HG03066 (cell line): ENCODE measurements around the gene RBFA.
A peak's percentile ranks its signal among the peaks of the same experiment; 100 is the strongest.
"Not testable (repeated sequence)": the region's sequence is repeated elsewhere in the genome, so short reads cannot be mapped to it uniquely, and the experiment has no call there.

Experiments
- ATAC-seq: cut with Tn5 transposase; IDR thresholded peaks from one replicate; pipeline ENCODE4 v1.9.1; 2021; ENCODE audit warnings: low read depth; ENCODE audit not compliant: unreplicated experiment

The RBFA gene

DNA sequence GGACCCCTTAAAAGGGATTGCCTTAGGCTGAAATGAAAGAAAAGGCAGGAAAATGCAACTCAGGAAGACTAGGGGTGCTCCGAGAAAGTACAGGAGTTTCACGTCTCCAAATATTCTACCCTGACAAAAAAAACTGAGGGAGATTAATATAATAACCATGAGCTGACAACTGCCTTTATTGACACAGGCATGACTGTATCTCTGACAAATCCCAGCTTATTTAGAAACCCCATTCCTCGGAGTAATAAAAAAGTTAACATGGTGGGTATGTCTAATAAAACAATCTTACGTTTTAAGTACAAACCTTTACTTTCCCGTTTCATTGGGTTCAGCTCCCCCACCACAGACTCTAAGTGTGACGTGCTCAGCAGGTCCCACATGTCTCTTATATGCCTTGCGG is 7.9 kb upstream of the RBFA start:
- no peak for ATAC-seq

DNA sequence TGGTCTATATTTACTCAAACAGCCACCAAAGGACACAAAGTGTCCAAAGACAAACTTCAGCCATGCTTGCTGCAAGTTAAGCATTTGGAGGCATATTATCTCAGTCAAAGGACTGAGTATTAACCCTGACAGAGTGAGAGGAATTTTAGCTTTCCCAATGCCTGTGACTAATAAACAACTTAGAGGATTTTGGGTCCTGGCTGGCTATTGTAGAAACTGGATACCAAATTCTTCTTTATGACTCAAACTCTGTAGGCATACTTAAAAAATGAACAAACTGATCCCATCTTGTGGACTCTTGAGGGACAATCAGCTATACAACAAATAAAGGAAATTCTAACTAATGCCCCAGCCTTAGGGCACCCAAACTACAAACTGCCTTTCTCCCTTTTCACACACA is 6.5 kb upstream of the RBFA start:
- not testable (repeated sequence) for ATAC-seq

DNA sequence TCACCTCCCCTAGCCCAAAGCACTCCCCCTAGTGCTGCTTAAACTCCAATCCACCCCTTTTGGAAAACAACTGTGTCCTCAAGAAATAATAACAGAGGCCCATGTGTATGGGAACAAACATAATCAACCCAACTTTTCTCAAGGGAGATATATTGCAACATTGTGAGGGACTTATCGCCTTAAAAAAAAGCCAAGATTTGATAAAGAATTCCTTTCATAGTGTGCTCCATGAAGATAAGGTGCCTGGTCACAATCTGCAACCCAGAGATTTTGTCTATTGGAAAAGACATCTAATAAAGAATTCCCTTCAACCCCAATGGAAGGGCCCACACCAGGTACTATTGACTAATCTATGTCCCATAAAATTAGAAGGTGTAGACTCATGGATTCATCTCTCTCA is 4.5 kb upstream of the RBFA start:
- ATAC-seq, result no peak

DNA sequence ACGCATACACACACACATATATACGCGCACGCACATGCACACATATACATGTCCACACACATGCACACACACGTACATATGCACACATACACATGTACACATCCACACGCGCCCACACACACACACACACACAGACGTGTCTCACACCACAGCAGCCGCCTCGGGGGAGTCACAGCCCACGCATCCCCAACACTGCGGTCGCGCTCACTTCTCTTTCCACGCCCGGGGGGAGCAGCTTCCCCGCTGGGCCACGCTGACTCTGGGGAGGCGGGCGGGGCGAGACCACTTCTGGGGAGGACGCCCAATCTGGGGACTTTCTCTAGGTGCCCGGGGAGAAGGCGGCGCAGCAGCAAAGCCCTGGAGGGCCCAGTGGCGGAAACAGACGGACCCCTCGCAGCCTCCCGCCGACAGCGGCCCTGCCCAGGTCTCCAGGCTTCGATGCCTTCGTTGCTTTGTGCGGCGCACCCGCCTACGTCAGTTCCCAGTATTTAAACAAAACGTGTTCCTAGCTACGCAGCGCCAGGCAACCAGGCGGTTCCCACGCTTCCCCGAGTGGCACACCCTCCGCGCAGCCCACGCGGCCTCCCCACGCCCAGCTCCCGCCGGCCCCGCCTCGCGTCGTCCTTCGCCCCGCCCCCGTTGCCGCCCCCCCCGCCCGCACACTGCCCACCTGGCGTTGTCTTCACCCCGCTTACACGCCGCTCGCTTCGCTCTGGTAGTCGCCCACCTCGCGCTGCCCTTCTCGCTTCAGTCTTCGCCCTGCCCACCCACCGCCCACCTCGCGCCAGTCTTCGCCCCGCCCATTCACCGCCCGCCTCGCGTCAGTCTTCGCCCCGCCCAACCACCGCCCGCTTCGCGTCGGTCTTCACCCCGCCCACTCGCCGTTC is 810 bp upstream of the RBFA start:
- peak; percentile 51 for ATAC-seq

DNA sequence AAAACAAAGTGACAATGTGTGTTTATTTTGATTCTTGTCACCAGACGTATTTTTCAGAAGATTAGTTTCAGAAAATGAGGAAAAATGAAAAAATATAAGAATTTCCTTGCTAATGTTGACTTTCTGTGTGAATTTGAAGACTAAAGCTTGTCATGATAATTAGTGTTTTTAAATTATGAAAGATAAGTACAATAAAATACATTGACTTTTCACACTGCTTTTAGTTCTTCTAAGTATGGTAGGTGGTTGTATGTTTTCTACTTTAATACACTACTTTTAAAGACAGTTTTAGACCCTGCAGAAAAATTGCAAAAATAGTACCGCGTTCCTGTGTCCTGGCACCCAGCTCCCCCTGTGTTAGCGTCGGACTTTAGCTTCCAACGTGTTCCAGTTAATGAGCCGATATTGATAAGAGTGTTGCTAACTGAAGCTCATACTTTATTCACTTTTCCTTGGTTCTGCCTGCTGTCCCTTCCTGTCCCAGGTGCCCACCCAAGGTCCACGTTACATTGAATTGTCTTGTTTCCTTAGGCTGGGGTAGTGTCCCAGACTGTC is 695 bp downstream of the RBFA start:
- ATAC-seq, result no peak

DNA sequence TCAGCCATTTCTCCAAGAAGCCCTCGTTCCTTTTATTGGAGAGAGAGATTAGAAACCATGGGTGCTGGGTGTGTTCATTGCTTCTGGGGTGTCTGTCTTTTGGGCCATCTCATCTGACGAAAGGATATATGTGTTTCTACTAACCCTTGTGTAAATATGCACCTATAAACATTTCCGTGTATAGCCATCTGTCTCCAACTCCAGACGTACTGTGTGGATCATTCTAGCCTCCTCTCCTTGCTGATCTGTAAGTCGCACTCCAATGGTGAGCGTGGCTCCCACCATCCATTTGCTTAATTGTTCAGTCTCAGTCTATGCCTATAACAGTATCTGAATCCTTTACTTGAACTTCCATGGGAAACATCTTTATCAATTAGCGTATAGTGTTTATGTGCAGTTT is 1.8 kb downstream of the RBFA start:
- no peak for ATAC-seq

DNA sequence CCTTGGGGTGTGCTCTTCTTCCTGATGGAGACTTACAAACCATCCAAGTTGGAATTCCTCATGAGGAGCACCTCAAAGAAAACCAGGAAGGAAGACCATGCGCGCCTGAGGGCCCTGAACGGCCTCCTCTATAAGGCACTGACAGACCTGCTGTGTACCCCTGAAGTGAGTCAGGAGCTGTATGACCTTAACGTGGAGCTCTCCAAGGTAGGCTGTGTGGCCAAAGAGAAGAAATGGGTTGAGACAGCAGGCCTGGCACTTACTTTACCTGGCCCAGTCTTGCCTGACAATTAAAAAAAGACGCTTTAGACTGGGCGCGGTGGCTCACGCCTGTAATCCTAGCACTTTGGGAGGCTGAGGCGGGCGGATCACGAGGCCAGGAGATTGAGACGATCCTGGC is 3.1 kb downstream of the RBFA start:
- ATAC-seq, result no peak

DNA sequence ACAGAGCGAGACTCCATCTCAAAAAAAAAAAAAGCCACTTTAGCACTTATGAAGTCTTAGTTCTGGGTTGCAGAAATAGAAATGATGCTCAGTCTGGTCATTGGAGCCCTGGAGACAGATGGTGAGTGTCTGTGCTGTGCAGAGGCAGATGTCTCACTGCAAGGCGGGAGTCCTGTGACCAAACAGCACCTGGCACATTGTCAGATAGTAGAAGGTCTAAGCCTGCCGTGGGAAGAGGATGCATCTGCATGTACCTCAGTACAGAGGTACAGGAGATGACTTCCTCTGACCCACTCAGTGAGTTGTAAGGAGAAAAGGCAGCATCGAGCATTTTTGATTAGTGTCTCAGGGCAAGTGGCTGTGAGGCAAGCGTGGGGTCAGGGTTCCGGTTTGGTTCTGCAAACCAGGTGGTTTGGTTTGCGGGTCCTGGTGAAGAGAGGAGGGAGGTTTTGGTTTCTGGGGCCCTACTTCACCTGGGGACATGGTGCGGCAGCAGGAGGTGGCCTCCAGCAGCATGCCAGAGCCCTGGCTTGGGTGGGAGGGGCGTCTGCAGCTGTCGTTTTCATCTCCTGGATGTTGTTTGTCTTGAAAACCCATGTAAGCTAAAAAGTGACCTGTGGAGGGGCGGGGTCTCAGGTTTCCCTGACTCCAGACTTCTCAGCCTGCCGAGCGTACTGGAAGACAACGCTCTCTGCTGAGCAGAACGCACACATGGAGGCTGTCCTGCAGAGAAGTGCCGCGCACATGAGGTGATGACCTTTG is 3.8 kb downstream of the RBFA start:
- no peak for ATAC-seq

DNA sequence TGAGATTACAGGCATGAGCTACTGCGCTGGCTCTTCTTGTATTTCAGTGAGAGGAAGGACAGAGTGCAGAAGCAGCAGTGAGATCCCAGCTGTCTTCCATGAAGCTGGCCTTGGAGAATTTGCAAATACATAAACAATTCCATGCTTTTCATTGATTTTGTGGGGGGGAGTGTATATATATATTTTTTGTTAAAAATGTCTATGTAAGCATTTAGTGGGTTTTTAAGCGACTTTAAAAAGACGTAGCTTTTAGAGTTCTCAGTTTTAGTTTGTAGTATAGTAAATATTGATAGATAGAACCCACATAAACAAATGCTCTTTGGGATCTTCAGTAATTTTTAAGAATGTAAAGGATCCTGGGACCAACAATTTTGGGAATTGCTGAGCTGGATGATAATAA is 6.3 kb downstream of the RBFA start:
- ATAC-seq, result no peak

DNA sequence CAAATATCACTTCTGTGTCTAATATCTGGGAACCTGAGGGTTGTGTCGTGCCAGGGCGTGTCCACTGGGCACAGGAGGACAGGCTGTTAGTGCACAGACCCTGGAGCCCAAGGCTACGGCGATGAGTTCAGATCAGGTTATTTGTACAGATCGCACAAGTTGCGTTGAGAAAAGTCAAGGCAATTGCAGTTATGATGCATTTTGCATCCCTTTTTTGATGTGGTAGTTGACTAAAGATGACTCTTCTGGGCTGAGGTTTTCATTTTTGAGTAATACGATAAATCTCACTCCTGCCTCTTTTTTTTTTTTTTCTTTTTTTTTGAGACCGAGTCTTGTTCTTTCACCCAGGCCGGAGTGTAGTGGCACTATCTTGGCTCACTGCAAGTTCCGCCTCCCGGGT is 7.2 kb downstream of the RBFA start:
- ATAC-seq, result no peak

DNA sequence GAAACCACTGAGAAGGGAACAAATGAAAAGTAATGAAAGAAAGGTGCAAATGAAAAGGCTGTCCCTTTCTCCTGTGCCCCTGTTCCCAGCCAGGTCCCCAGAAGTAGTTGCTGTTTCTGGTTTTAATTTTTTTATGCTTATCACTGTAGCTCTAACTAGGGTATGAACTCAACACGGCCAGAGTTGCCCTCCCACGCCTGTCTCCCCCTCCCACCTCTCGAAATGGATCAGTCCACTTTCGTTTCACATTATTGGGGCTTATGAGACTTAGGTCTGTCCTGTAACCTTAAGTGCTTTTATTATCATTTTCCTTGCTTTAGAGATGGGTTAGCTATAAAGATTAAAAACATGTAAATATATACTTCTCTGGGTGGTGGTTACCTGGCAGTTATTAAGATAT is 8.6 kb downstream of the RBFA start:
- ATAC-seq, result no peak

DNA sequence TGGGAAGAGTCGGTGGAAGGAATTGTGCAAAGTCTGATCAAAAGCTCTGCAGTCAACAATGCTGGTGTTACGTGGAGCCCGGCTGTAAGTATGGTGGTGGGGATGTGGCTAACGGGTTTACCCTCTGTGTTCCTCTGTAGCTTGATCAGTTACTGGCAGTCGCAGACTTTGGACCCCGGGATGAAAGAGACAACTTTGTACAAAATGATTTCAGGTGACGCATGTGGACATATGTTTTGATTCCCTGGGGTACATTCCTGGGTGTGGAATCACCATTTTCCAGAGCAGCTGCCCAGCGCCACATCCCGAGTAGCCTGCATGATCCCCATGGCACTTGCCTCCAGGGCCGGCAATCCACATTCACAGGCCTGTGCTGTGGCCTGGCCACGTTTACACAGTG is 9.8 kb downstream of the RBFA start:
- ATAC-seq, result no peak

DNA sequence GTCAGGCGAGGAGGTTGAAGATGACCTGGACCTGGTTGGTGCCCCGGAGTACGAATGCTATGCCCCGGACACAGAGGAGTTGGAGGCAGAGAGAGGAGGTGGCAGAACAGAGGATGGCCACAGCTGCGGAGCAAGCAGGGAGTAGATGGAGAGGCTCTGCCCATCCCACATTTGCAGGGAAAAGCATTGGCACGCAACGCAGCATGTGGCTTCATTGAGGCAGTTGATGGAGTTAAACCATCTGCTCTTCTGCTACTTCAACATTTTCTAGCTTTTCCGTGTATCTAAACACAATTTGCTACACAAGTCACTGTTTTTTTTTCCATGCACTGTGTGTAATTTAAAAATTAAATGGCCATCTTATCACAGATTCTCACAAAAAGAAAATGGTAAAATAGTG is 11.8 kb downstream of the RBFA start:
- ATAC-seq, result no peak

DNA sequence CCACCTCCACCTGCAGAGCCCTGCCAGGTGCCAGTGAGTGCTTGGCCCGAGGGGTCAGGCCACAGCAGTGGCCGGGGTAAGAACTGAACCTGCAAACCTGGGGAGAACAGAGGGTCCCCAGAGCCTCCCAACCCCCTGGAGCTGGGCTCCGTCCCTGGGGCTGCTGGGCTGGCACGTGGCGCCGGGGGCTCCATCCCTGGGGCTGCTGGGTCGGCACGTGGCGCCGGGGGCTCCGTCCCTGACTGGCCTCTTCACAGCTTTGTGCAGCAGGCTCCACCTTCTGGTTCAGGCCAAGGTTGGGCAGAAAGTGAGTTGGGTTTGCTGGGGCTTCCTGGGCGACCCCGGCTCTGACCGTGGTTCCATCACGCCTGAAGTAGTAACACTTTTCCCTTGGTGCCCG is 12.2 kb downstream of the RBFA start:
- ATAC-seq, result no peak

DNA sequence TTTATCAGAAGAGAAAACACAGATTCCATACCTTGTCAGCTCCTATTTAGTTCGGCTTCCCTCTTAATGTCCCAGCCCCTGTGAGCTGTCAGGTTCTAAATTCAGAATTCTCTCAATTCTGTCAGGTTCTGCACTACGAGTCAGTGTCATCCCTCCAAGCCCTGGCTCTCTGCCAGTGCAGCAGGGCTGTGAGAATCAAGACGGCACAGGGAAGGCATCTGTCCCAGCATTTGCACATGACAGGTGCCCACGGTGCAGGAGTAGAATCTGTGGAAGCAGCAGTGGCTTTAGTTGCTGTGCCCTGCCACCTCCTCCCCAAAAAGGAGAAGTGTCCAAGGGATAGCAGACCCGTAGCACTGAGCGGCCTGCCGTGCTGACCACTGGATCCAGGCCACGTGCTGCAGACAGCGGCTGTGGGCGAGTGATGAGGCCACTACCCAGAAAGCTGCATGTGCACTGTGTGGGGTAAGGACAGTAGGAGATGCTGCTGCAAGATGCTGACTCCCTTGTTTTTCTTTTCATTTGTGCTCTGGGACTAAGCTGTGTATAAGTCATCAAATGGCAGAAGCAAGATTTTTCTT is 12.8 kb downstream of the RBFA start:
- ATAC-seq, result no peak

DNA sequence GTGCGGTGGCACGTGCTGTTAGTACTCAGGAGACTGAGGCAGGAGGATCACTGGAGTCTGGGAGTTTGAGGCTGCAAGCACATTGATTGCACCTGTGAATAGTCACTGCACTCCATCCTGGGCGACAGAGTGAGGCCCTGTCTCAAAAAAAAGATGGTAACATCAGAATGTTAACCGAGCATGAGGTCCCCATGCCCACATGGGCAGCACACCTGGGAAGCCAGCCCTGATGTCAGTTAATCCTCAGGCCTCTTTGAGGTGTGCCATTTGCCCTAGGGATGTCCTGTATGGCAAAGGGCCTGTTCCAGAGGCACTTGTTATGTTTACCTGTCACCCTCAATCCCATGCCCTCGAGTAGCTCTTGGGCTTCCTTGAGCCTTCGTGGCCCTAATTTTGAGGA is 16.6 kb downstream of the RBFA start:
- no peak for ATAC-seq

DNA sequence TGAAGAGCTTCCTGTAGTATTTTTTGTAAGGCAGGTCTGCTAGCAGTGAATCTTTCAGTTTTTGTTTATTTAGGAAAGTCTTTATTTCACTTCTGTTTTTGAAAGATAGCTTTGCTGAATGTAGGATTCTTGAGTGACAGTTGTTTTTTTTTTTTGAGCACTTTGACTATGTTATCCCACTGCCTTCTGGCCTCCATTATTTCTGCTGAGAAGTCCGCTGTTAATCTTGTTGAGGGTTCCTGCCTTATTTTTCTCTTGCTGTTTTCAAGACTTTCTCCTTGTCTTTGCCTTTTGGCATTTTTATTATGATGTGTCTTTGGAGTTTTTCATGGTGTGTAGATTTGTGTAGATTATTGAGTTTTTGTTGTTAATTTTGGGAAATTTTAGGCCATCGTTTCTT is 21.9 kb downstream of the RBFA start:
- ATAC-seq, result no peak

DNA sequence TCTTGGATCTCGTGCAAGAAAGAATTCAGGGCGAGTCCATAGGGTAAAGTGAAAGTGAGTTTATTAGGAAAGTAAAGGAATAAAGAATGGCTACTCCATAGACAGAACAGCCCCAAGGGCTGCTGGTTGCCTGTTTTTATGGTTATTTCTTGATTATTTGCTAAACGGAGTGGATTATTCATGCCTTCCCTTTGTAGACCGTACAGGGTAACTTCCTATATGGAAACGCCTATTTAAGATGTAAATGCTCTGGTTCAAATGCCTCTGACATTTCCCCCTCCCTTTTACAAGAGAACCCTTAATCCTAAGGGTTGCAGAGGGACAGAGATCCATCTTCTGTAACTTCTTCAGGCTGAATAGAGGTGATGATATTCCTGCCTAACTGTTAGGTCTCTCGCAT is 25.7 kb downstream of the RBFA start:
- ATAC-seq, result no peak

DNA sequence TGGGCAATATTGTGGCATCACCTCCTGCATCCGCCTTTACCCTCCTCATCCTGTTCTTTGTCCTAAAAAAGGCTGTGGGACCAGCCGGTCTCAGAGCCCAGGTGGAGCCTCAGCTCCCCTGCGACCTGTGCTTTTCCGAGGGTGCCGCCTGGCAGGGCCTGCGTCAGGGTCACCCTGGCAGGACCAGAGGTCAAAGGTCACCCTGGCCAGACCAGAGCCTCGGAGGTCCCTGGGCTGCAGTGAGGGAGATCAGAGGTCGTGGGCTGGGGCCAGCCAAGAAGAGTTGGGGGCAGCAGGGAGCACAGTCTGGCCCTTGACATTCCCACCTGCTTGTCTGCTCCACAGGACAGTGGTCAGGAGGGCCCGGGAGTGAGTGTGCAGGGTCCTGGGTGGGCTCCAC is 31.5 kb downstream of the RBFA start:
- no peak for ATAC-seq

DNA sequence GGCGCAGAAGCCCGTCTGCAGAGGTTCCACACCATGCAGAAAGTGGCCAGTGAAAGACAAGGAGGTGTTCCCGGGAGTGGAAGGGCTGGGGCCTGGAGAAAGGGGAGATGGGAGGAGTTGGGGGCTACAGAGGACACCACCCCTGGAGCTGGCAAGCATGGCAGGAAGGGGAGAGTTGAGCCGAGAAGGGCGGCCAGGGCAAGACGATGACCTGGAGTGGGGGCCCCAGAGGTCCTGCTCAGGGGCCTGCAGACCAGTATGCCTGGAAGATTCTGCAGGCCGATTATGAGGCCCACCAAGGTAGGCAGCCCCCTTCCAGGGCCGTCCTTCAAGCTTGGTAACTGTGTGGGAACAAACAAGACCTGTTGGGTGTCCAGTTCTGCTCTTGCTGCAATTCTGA is 33.1 kb downstream of the RBFA start:
- ATAC-seq, result no peak

DNA sequence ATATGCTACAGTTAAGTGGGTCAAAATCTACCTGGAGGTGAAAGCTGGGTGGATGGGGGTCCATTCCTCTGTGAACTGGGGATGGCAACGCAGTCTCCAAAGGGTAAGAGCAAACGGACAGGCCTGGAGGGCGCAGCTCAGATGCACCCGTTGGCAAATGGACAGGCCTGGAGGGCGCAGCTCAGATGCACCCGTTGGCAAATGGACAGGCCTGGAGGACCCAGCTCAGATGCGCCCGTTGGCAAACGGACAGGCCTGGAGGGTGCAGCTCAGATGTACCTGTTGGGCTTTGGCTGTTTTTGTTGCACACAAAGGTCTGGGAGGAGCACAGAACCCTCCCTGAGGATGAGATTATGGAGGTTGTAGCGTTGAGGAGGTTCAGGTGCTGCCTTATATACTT is 33.7 kb downstream of the RBFA start:
- no peak for ATAC-seq
